ENCODE results near the gene IGSF23. TPM values are rescaled to one million over a fixed set of nuclear protein-coding genes. Genes with fewer than 3 reads are reported as not detected.

Gene IGSF23
- total RNA-seq, 1 experiment from 2014 or later: not detected

Other genes starting within 250 kb of the IGSF23 start
- gene ZNF285, start 212.0 kb upstream of the IGSF23 start, total RNA-seq (2014; rRNA removed; shearing (Covaris generic)): 1.9 and 3.0 TPM in 2 replicates
- gene ZNF229, start 165.1 kb upstream of the IGSF23 start, total RNA-seq (2014; rRNA removed; shearing (Covaris generic)): 5.0 and 9.1 TPM in 2 replicates
- 7.3 and 8.3 TPM in 2 replicates for gene ZNF180, start 113.0 kb upstream of the IGSF23 start, total RNA-seq (2014; rRNA removed; shearing (Covaris generic))
- gene CEACAM20, start 83.9 kb upstream of the IGSF23 start, total RNA-seq (2014; rRNA removed; shearing (Covaris generic)): not detected in 2 replicates
- gene PVR, start 30.3 kb downstream of the IGSF23 start, total RNA-seq (2014; rRNA removed; shearing (Covaris generic)): 74.5 and 78.3 TPM in 2 replicates
- 0.23 and 0.42 TPM in 2 replicates for gene CEACAM19, start 57.9 kb downstream of the IGSF23 start, total RNA-seq (2014; rRNA removed; shearing (Covaris generic))
- gene CEACAM16, start 85.6 kb downstream of the IGSF23 start, total RNA-seq (2014; rRNA removed; shearing (Covaris generic)): not detected in 2 replicates
- gene BCL3, start 135.1 kb downstream of the IGSF23 start, total RNA-seq (2014; rRNA removed; shearing (Covaris generic)): 7.6 and 9.3 TPM in 2 replicates
- not detected in 2 replicates for gene CBLC, start 164.3 kb downstream of the IGSF23 start, total RNA-seq (2014; rRNA removed; shearing (Covaris generic))
- 4.6 and 13.4 TPM in 2 replicates for gene BCAM, start 195.5 kb downstream of the IGSF23 start, total RNA-seq (2014; rRNA removed; shearing (Covaris generic))
- 66.4 and 73.7 TPM in 2 replicates for gene NECTIN2, start 232.7 kb downstream of the IGSF23 start, total RNA-seq (2014; rRNA removed; shearing (Covaris generic))